ENCODE results near the gene SEPHS2.

SEPHS2 gene

GRCh38 chr16:30428055-30428454 lies 17.6 kb downstream of the SEPHS2 start:
- no peak for DNase-seq

GRCh38 chr16:30421010-30421409 lies 24.7 kb downstream of the SEPHS2 start:
- no peak for DNase-seq

GRCh38 chr16:30418350-30419181 lies 27.1 kb downstream of the SEPHS2 start:
- no peak for DNase-seq

- peak; percentile 92 for DNase-seq
Measured at GRCh38 chr16:30417529-30418349, 27.9 kb downstream of the SEPHS2 start.

GRCh38 chr16:30416624-30417528 lies 28.8 kb downstream of the SEPHS2 start:
- DNase-seq, result no peak

GRCh38 chr16:30416047-30416603 lies 29.5 kb downstream of the SEPHS2 start:
- DNase-seq, result no peak

GRCh38 chr16:30414159-30414558 lies 31.5 kb downstream of the SEPHS2 start:
- DNase-seq, result no peak

- DNase-seq, result no peak
Measured at GRCh38 chr16:30413112-30413806, 32.4 kb downstream of the SEPHS2 start.

GRCh38 chr16:30409125-30410060 lies 36.3 kb downstream of the SEPHS2 start:
- peak; percentile 98 for DNase-seq

GRCh38 chr16:30407804-30408534 lies 37.7 kb downstream of the SEPHS2 start:
- no peak for DNase-seq

GRCh38 chr16:30407102-30407803 lies 38.4 kb downstream of the SEPHS2 start, which contains the start of gene ZNF771:
Gene ZNF771, plus strand, starts transcription at chr16:30407606. Its CDS starts 448 bp downstream, at chr16:30408054.
- peak; percentile 98 for DNase-seq

GRCh38 chr16:30406795-30407101 lies 38.9 kb downstream of the SEPHS2 start:
- DNase-seq, result no peak

- DNase-seq, result no peak
Measured at GRCh38 chr16:30401768-30402425, 43.8 kb downstream of the SEPHS2 start.

GRCh38 chr16:30399435-30400186 lies 46.1 kb downstream of the SEPHS2 start:
- no peak for DNase-seq

GRCh38 chr16:30398661-30399434 lies 46.8 kb downstream of the SEPHS2 start:
- DNase-seq, result no peak

GRCh38 chr16:30397776-30398660 lies 47.7 kb downstream of the SEPHS2 start:
- no peak for DNase-seq
